NK-92 (cell line): Measurements from ENCODE around the gene HEXD.
"Not testable (repeated sequence)": the region's sequence is repeated elsewhere in the genome, so short reads cannot be mapped to it uniquely, and the experiment has no call there.

Experiments
- DNase-seq: peaks from one replicate; lab custom pipeline; 2025; ENCODE audit not compliant: unreplicated experiment; lab: John Stamatoyannopoulos, UW

Gene HEXD

GRCh38 chr17:82418001-82418986 lies at the start of gene HEXD, which contains the start of gene OGFOD3:
Gene HEXD, plus strand, starts transcription at chr17:82418347. Its CDS starts 1,453 bp downstream, at chr17:82419800.
Gene OGFOD3, minus strand, starts transcription at chr17:82418586. Its CDS starts 101 bp downstream, at chr17:82418485.
- DNase-seq, result no peak

- DNase-seq, result no peak
Measured at GRCh38 chr17:82369211-82369610, 48.9 kb upstream of the HEXD start.

GRCh38 chr17:82370471-82371332 lies 47.4 kb upstream of the HEXD start:
- DNase-seq, result no peak

GRCh38 chr17:82371333-82372248 lies 46.6 kb upstream of the HEXD start, which contains the start of gene UTS2R:
Gene UTS2R, plus strand, starts transcription at chr17:82371765. Its CDS starts 2,560 bp downstream, at chr17:82374325.
- no peak for DNase-seq

- no peak for DNase-seq
Measured at GRCh38 chr17:82372249-82373071, 45.7 kb upstream of the HEXD start.

- DNase-seq, result not testable (repeated sequence)
Measured at GRCh38 chr17:82373072-82373452, 45.1 kb upstream of the HEXD start.

- no peak for DNase-seq
Measured at GRCh38 chr17:82373731-82374625, 44.2 kb upstream of the HEXD start.

- DNase-seq, result no peak
Measured at GRCh38 chr17:82374626-82375331, 43.4 kb upstream of the HEXD start.

- no peak for DNase-seq
Measured at GRCh38 chr17:82375359-82376041, 42.6 kb upstream of the HEXD start.

GRCh38 chr17:82376042-82376730 lies 42.0 kb upstream of the HEXD start:
- no peak for DNase-seq

GRCh38 chr17:82377294-82377693 lies 40.9 kb upstream of the HEXD start:
- not testable (repeated sequence) for DNase-seq

GRCh38 chr17:82377924-82378740 lies 40.0 kb upstream of the HEXD start:
- no peak for DNase-seq

- no peak for DNase-seq
Measured at GRCh38 chr17:82378741-82379021, 39.5 kb upstream of the HEXD start.

GRCh38 chr17:82380860-82381702 lies 37.1 kb upstream of the HEXD start:
- DNase-seq, result no peak

- DNase-seq, result not testable (repeated sequence)
Measured at GRCh38 chr17:82381703-82382009, 36.5 kb upstream of the HEXD start.
